Transverse colon (tissue), 4 donors: ENCODE measurements around the gene TMED1. TPM values are rescaled to one million over a fixed set of nuclear protein-coding genes. Genes with fewer than 3 reads are reported as not detected.

ENCODE experiments used
- DNase-seq: peaks from one replicate; pipeline ENCODE4 v3.0.0-alpha.2; 2019
- H3K27ac ChIP-seq, 4 donors: fragments of 200-600 bp; sonication (generic); 2 replicates each; pipeline ENCODE4 v1.5.1; 2016 to 2018; ENCODE audit warnings: inconsistent platforms in 4 of 4
- H3K27me3 ChIP-seq: fragments of 200-600 bp; sonication (generic); 2 replicates; pipeline ENCODE4 v1.5.1; 2017; ENCODE audit warnings: inconsistent platforms
- H3K36me3 ChIP-seq, 4 donors: fragments of 200-600 bp; sonication (generic); 2 replicates each; pipeline ENCODE4 v1.5.1; 2017 to 2019; ENCODE audit warnings: inconsistent platforms in 4 of 4
- H3K4me1 ChIP-seq, 4 donors: fragments of 200-600 bp; sonication (generic); 2 replicates each; pipeline ENCODE4 v1.5.1; 2017 to 2020; ENCODE audit warnings: inconsistent platforms in 4 of 4
- H3K4me3 ChIP-seq, 4 donors: fragments of 200-600 bp; sonication (generic); 1 replicate in 1 of 4; 2 replicates in 3 of 4; pipeline versions ENCODE4 v1.5.1 to v1.6.1; 2017 to 2019; ENCODE audit warnings: inconsistent platforms in 4 of 4
- H3K9me3 ChIP-seq, 2 donors: fragments of 200-600 bp; sonication (generic); 2 replicates each; pipeline ENCODE4 v1.5.1; 2017 to 2019; ENCODE audit warnings: inconsistent platforms in 2 of 2
- CTCF ChIP-seq, 5 experiments: fragments of 200-600 bp in 3 of 5; fragments of 450-650 bp in 2 of 5; sonication (generic) in 3 of 5; IDR thresholded peaks; 1 replicate in 2 of 5; 2 replicates in 3 of 5; pipeline ENCODE4 v1.5.1; 2016 to 2017; ENCODE audit warnings: antibody characterized with exemption in 5 of 5, inconsistent platforms in 3 of 5, mild to moderate bottlenecking in 2 of 5, moderate library complexity in 1 of 5
- EP300 ChIP-seq: sonication (generic); formaldehyde crosslinking; IDR thresholded peaks from one replicate; pipeline ENCODE4 v1.6.1; 2017; ENCODE audit warnings: antibody characterized with exemption, low read depth
- POLR2A ChIP-seq: fragments of 450-650 bp; IDR thresholded peaks from one replicate; pipeline ENCODE4 v1.6.1; 2016; ENCODE audit warnings: antibody characterized with exemption, mild to moderate bottlenecking, moderate library complexity
- POLR2AphosphoS5 ChIP-seq, 3 donors: sonication (generic); formaldehyde crosslinking; IDR thresholded peaks; one replicate each; pipeline ENCODE4 v1.6.1; 2016; ENCODE audit warnings: antibody characterized with exemption in 3 of 3
- WGBS, 2 donors: methylation state at CpG; one replicate each; pipeline ENCODE4 v1.1.5; 2018; ENCODE audit warnings: low coverage in 1 of 2; 5-methylcytosine and 5-hydroxymethylcytosine counted together
- in situ Hi-C, 4 donors: fragments of 200-750 bp; cut with MboI; loops; one replicate each; pipeline versions ENCODE4 v1.15.0 to v1.15.1; 2017; ENCODE audit warnings: low sequenced_read_pairs in 3 of 4, low pct_ligation_motif_present in 1 of 4, low pct_unique_long_range_greater_than_20kb in 1 of 4
- intact Hi-C: fragments of 100-400 bp; cut with DNase I; formaldehyde crosslinking; loops from one replicate; pipeline ENCODE4 v1.15.1; 2023; ENCODE audit warnings: low total_unique reads
- total RNA-seq, 4 donors: library from RNA; depleted of rRNA; stranded (reverse); fragments of >200 nt; gene quantifications; one replicate each; pipeline ENCODE4 v1.1.0, GENCODE V29; 2016

The TMED1 gene
- total RNA-seq, 4 donors from 2014 or later, result 2.8 to 40.4 (median 24.4) TPM

GRCh38 chr19:10796653-10797052, 39.4 kb downstream of the TMED1 start:
- H3K4me1 ChIP-seq, result no peaks in the 10 kb centered on the region
- TF ChIP-seq POLR2A, result no peak
- no peak for TF ChIP-seq EP300
- TF ChIP-seq CTCF (IDR thresholded peaks at IDR 0.05), result no peak
- no peak overlapping the region for H3K4me3 ChIP-seq
- no peak for DNase-seq
- H3K36me3 ChIP-seq, result peaks cover 0 to 71% (median 28%) of the 10 kb centered on the region in 4 donors
- in situ Hi-C loops, result no loop called here
- intact Hi-C loops, result no loop called here
- no peaks in the 10 kb centered on the region for H3K27me3 ChIP-seq
- WGBS, 2 donors, result 96% methylated on average over 19 of the region's 19 CpGs; no CpG with 5 or more reads in 1 of the 2 donors
- H3K9me3 ChIP-seq, result no peaks in the 10 kb centered on the region
- H3K27ac ChIP-seq, result no peak overlapping the region

- no peaks in the 10 kb centered on the region for H3K27me3 ChIP-seq
- WGBS, 2 donors, result 92 to 98% methylated on average over 5 to 10 of the region's 10 CpGs
- TF ChIP-seq POLR2A, result no peak
- no peak for TF ChIP-seq POLR2AphosphoS5 (IDR thresholded peaks at IDR 0.05)
- no peak for TF ChIP-seq EP300
- intact Hi-C loops, result no loop called here
- no peak for DNase-seq
- H3K4me1 ChIP-seq, result no peaks in the 10 kb centered on the region
- no peaks in the 10 kb centered on the region for H3K9me3 ChIP-seq
- peaks cover 0 to 76% (median 37%) of the 10 kb centered on the region in 4 donors for H3K36me3 ChIP-seq
- H3K4me3 ChIP-seq, result no peak overlapping the region
- in situ Hi-C loops, result no loop called here
- no peak overlapping the region for H3K27ac ChIP-seq
Measured at GRCh38 chr19:10789866-10790265, 46.1 kb downstream of the TMED1 start.

- Histone ChIP-seq H3K4me1 (no peaks in the 10 kb centered on the region), H3K27me3 (no peaks in the 10 kb centered on the region), H3K9me3 (no peaks in the 10 kb centered on the region), H3K36me3 (peaks cover 0 to 73% (median 36%) of the 10 kb centered on the region in 4 donors), H3K27ac (no peak overlapping the region), H3K4me3 (no peak overlapping the region)
- TF ChIP-seq POLR2AphosphoS5 (IDR thresholded peaks at IDR 0.05) (peak in 1 of 3 donors; percentile 7), CTCF (IDR thresholded peaks at IDR 0.05) (no peak), EP300 (no peak)
- 96 to 99% methylated on average over 8 of the region's 8 CpGs for WGBS, 2 donors
- DNase-seq, result no peak
- in situ Hi-C loops (no loop called here), intact Hi-C loops (no loop called here)
Measured at GRCh38 chr19:10788146-10788545, 47.9 kb downstream of the TMED1 start.

- H3K4me1 ChIP-seq, result peaks cover 0 to 2% (median 0%) of the 10 kb centered on the region in 4 donors
- no peaks in the 10 kb centered on the region for H3K9me3 ChIP-seq
- intact Hi-C loops (no loop called here), in situ Hi-C loops (no loop called here)
- no peak overlapping the region for H3K4me3 ChIP-seq
- H3K36me3 ChIP-seq, result peaks cover 0 to 84% (median 37%) of the 10 kb centered on the region in 4 donors
- H3K27ac ChIP-seq, result peak overlapping the region; percentile 20 to 46 (median 30)
- DNase-seq, result peak; percentile 34
- WGBS, 2 donors, result 77 to 84% methylated on average over 5 to 10 of the region's 10 CpGs
- TF ChIP-seq EP300 (no peak), CTCF (IDR thresholded peaks at IDR 0.05) (no peak), POLR2AphosphoS5 (IDR thresholded peaks at IDR 0.05) (no peak), POLR2A (no peak)
- no peaks in the 10 kb centered on the region for H3K27me3 ChIP-seq
Measured at GRCh38 chr19:10784257-10784656, 51.8 kb downstream of the TMED1 start.

GRCh38 chr19:10782795-10783194, 53.2 kb downstream of the TMED1 start:
- Histone ChIP-seq H3K27me3 (no peaks in the 10 kb centered on the region), H3K36me3 (peaks cover 0 to 86% (median 40%) of the 10 kb centered on the region in 4 donors), H3K4me1 (peaks cover 0 to 2% (median 0%) of the 10 kb centered on the region in 4 donors), H3K4me3 (no peak overlapping the region), H3K9me3 (no peaks in the 10 kb centered on the region), H3K27ac (no peak overlapping the region)
- DNase-seq, result no peak
- in situ Hi-C loops, result no loop called here
- no peak for TF ChIP-seq POLR2AphosphoS5 (IDR thresholded peaks at IDR 0.05)
- TF ChIP-seq POLR2A, result no peak
- no peak for TF ChIP-seq EP300
- TF ChIP-seq CTCF (IDR thresholded peaks at IDR 0.05), result no peak
- intact Hi-C loops, result no loop called here
- WGBS, 2 donors, result 79 to 88% methylated on average over 5 to 13 of the region's 13 CpGs
